Nephron (organoid): ENCODE measurements around the gene MICAL2.

Experiments
- H3K27ac Mint-ChIP-seq, 3 experiments: 2 replicates each; pipeline ENCODE4 v1.8.0; 2020; ENCODE audit warnings: mixed read lengths in 3 of 3, mild to moderate bottlenecking in 2 of 3, moderate library complexity in 1 of 3
- H3K27me3 Mint-ChIP-seq: 2 replicates; pipeline ENCODE4 v1.8.0; 2021; ENCODE audit warnings: low read depth, mild to moderate bottlenecking, moderate library complexity, mixed read lengths
- H3K36me3 Mint-ChIP-seq: 2 replicates; pipeline ENCODE4 v1.8.0; 2020; ENCODE audit warnings: low read depth, mixed read lengths
- H3K4me1 Mint-ChIP-seq: 2 replicates; pipeline ENCODE4 v1.8.0; 2020; ENCODE audit warnings: mixed read lengths
- H3K4me3 Mint-ChIP-seq, 3 experiments: 2 replicates each; pipeline ENCODE4 v1.8.0; 2020; ENCODE audit warnings: mild to moderate bottlenecking in 3 of 3, mixed read lengths in 3 of 3, moderate library complexity in 2 of 3
- H3K9me3 Mint-ChIP-seq: 2 replicates; pipeline ENCODE4 v1.8.0; 2020; ENCODE audit warnings: mixed read lengths
- CTCF ChIP-seq, 3 experiments: fragments of 200-600 bp; sonication (generic); IDR thresholded peaks; one replicate each; pipeline ENCODE4 v1.5.0; 2021; ENCODE audit warnings: antibody characterized with exemption in 3 of 3; ENCODE audit not compliant: unreplicated experiment in 3 of 3

The MICAL2 gene

GRCh38 chr11:12071574-12071973 lies 38.8 kb upstream of the MICAL2 start:
- H3K27me3 Mint-ChIP-seq: peaks cover 12% of the 10 kb centered on the region
- H3K27ac Mint-ChIP-seq: no peak overlapping the region
- no peak for TF ChIP-seq CTCF (IDR thresholded peaks at IDR 0.05; ENCODE audit: unreplicated experiment in 3 of 3)
- no peak overlapping the region for H3K4me3 Mint-ChIP-seq
- H3K36me3 Mint-ChIP-seq: no peaks in the 10 kb centered on the region
- peaks cover 24% of the 10 kb centered on the region for H3K4me1 Mint-ChIP-seq
- H3K9me3 Mint-ChIP-seq: no peaks in the 10 kb centered on the region

GRCh38 chr11:12073436-12073835 lies 37.0 kb upstream of the MICAL2 start:
- Mint-ChIP-seq H3K9me3 (no peaks in the 10 kb centered on the region), H3K4me1 (peaks cover 8% of the 10 kb centered on the region), H3K27ac (no peak overlapping the region), H3K4me3 (no peak overlapping the region), H3K27me3 (peaks cover 16% of the 10 kb centered on the region), H3K36me3 (no peaks in the 10 kb centered on the region)
- no peak for TF ChIP-seq CTCF (IDR thresholded peaks at IDR 0.05; ENCODE audit: unreplicated experiment in 3 of 3)

- Mint-ChIP-seq H3K4me3 (no peak overlapping the region), H3K27ac (no peak overlapping the region), H3K27me3 (peaks cover 16% of the 10 kb centered on the region)
Measured at GRCh38 chr11:12073886-12074285, 36.5 kb upstream of the MICAL2 start.

GRCh38 chr11:12074529-12075195 lies 35.7 kb upstream of the MICAL2 start:
- Mint-ChIP-seq H3K27me3 (peaks cover 16% of the 10 kb centered on the region), H3K36me3 (no peaks in the 10 kb centered on the region), H3K4me3 (no peak overlapping the region), H3K27ac (no peak overlapping the region), H3K9me3 (no peaks in the 10 kb centered on the region), H3K4me1 (peaks cover 2% of the 10 kb centered on the region)
- no peak for TF ChIP-seq CTCF (IDR thresholded peaks at IDR 0.05; ENCODE audit: unreplicated experiment in 3 of 3)

More at GRCh38 chr11:12073886-12074285, 36.5 kb upstream of the MICAL2 start:
- no peaks in the 10 kb centered on the region for H3K9me3 Mint-ChIP-seq
- no peak for TF ChIP-seq CTCF (IDR thresholded peaks at IDR 0.05; ENCODE audit: unreplicated experiment in 3 of 3)
- no peaks in the 10 kb centered on the region for H3K36me3 Mint-ChIP-seq
- peaks cover 8% of the 10 kb centered on the region for H3K4me1 Mint-ChIP-seq

GRCh38 chr11:12075291-12075690 lies 35.1 kb upstream of the MICAL2 start:
- Mint-ChIP-seq H3K27ac (no peak overlapping the region), H3K4me3 (no peak overlapping the region), H3K9me3 (peaks cover 3% of the 10 kb centered on the region), H3K4me1 (no peaks in the 10 kb centered on the region), H3K27me3 (peaks cover 16% of the 10 kb centered on the region), H3K36me3 (no peaks in the 10 kb centered on the region)
- no peak for TF ChIP-seq CTCF (IDR thresholded peaks at IDR 0.05; ENCODE audit: unreplicated experiment in 3 of 3)
